ENCODE results near the gene RDX.

DNA sequence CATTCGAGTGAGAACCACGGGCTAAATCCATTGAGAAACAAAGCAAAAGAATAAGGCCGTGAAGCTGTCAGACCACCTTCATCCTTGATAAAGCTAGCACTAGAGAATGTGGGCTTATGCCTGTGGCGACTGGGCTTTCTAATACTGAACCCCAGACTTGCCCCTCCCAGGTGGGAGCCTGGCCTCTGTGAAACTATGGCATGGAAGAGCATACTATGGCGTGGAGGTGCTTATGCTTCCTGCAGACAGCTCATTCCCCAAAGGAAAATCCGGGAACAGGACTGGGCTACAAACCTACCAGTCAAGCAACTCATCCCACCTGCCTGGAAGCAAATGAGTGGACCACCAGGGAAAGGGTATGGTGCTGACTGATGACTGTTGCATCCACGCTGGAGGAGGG, 110.8 kb downstream of the RDX start:
- TF ChIP-seq HDAC6 (IDR thresholded peaks at IDR 0.05; ENCODE audit: low read depth, low read length) (no peak), POLR2A (conservative IDR thresholded peaks at IDR 0.05) (no peak), ZFP30 (CRISPR knock-in tag; IDR thresholded peaks at IDR 0.05; ENCODE audit: borderline replicate concordance) (no peak), MYBL2 (IDR thresholded peaks at IDR 0.05; ENCODE audit: low read depth) (no peak), MYBL2 (CRISPR knock-in tag; IDR thresholded peaks at IDR 0.05; ENCODE audit: borderline replicate concordance) (no peak), POLR2AphosphoS5 (IDR thresholded peaks at IDR 0.05; ENCODE audit: control insufficient read depth, insufficient read depth, low read depth, low read length) (no peak), ATF2 (CRISPR knock-in tag; IDR thresholded peaks at IDR 0.05) (no peak), IRF9 (tag; IDR thresholded peaks at IDR 0.05) (no peak), CHD2 (IDR thresholded peaks at IDR 0.05; ENCODE audit: low read depth, low read length) (no peak), SIN3A (IDR thresholded peaks at IDR 0.05; ENCODE audit: borderline replicate concordance in 2 of 2, control insufficient read depth in 1 of 2, low read depth in 2 of 2, low read length in 2 of 2) (no peak), KAT7 (CRISPR knock-in tag; IDR thresholded peaks at IDR 0.05; ENCODE audit: borderline replicate concordance) (no peak), KAT2B (IDR thresholded peaks at IDR 0.05; ENCODE audit: low read depth, low read length) (no peak), SMARCC2 (IDR thresholded peaks at IDR 0.05; ENCODE audit: low read depth) (no peak), KLF16 (IDR thresholded peaks at IDR 0.05) (no peak)
- TF ChIP-seq, protein P1, sequence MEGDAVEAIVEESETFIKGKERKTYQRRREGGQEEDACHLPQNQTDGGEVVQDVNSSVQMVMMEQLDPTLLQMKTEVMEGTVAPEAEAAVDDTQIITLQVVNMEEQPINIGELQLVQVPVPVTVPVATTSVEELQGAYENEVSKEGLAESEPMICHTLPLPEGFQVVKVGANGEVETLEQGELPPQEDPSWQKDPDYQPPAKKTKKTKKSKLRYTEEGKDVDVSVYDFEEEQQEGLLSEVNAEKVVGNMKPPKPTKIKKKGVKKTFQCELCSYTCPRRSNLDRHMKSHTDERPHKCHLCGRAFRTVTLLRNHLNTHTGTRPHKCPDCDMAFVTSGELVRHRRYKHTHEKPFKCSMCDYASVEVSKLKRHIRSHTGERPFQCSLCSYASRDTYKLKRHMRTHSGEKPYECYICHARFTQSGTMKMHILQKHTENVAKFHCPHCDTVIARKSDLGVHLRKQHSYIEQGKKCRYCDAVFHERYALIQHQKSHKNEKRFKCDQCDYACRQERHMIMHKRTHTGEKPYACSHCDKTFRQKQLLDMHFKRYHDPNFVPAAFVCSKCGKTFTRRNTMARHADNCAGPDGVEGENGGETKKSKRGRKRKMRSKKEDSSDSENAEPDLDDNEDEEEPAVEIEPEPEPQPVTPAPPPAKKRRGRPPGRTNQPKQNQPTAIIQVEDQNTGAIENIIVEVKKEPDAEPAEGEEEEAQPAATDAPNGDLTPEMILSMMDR (IDR thresholded peaks at IDR 0.05 in 2 of 3, conservative IDR thresholded peaks at IDR 0.05 in 1 of 3; ENCODE audit: insufficient read depth in 2 of 3, low read depth in 1 of 3, low read length in 3 of 3), result no peak

Measured in K562 (cell line).